Activated T-helper 1 cell treated with anti-CD3 and anti-CD28 coated beads, Interleukin-12 subunit alpha, Interleukin-12 subunit beta, Interleukin-2, Interleukin-4 antibody, amounts not matched to agents 30 ng/mL and 10 ng/mL and 1 ng/mL, durations not matched to agents 14 hours and 24 hours and 36 hours (primary cell): ENCODE results near the gene HOATZ. TPM values are rescaled to one million over a fixed set of nuclear protein-coding genes. Genes with fewer than 3 reads are reported as not detected.
A peak's percentile ranks its signal among the peaks of the same experiment; 100 is the strongest.

Experiments used
- DNase-seq: peaks from one replicate; pipeline ENCODE4 v3.0.0; 2021; ENCODE audit warnings: low spot score
- H3K27ac Mint-ChIP-seq: one replicate; pipeline ENCODE4 v1.8.0; 2021; ENCODE audit warnings: mild to moderate bottlenecking, mixed read lengths
- H3K27me3 Mint-ChIP-seq: one replicate; pipeline ENCODE4 v1.8.0; 2022; ENCODE audit warnings: mild to moderate bottlenecking, moderate library complexity, mixed read lengths; ENCODE audit not compliant: insufficient read depth
- H3K36me3 Mint-ChIP-seq: one replicate; pipeline ENCODE4 v1.8.0; 2021; ENCODE audit warnings: low read depth, mixed read lengths
- H3K4me1 Mint-ChIP-seq: one replicate; pipeline ENCODE4 v1.8.0; 2021; ENCODE audit warnings: low read depth, mixed read lengths
- H3K4me3 Mint-ChIP-seq: one replicate; pipeline ENCODE4 v1.8.0; 2021; ENCODE audit warnings: mild to moderate bottlenecking, moderate library complexity, mixed read lengths
- H3K9me3 Mint-ChIP-seq: one replicate; pipeline ENCODE4 v1.8.0; 2021; ENCODE audit warnings: mixed read lengths
- intact Hi-C: fragments of 100-400 bp; cut with micrococcal nuclease; formaldehyde crosslinking; loops from one replicate; pipeline ENCODE4 v1.15.1; 2024
- total RNA-seq: library from RNA; stranded (reverse); gene quantifications from 2 replicates; pipeline ENCODE4 v1.2.3, GENCODE V29; 2022

Gene HOATZ
- total RNA-seq, 1 donor from 2014 or later, result not detected

GRCh38 chr11:111540114-111540936 is 25.7 kb downstream of the HOATZ start, which contains the start of gene LAYN:
Gene LAYN (plus strand): TSS chr11:111540720. CDS start chr11:111540844, 124 bp downstream.
- DNase-seq, result peak; percentile 24
- Mint-ChIP-seq H3K27ac (peak within 1 kb of the TSS; percentile 84), H3K9me3 (peaks cover 6% of the 10 kb centered on the region), H3K4me1 (peaks cover 48% of the 10 kb centered on the region), H3K27me3 (peaks cover 53% of the 10 kb centered on the region), H3K36me3 (peaks cover 14% of the 10 kb centered on the region), H3K4me3 (peak within 1 kb of the TSS; percentile 77)
- intact Hi-C loops, result no loop called here

GRCh38 chr11:111540937-111541253 is 26.3 kb downstream of the HOATZ start:
- no peak for DNase-seq
- H3K4me3 Mint-ChIP-seq, result peak overlapping the region; percentile 77
- intact Hi-C loops, result no loop called here
- H3K27me3 Mint-ChIP-seq, result peaks cover 49% of the 10 kb centered on the region
- H3K27ac Mint-ChIP-seq, result no peak overlapping the region
- H3K4me1 Mint-ChIP-seq, result peaks cover 48% of the 10 kb centered on the region
- peaks cover 6% of the 10 kb centered on the region for H3K9me3 Mint-ChIP-seq
- H3K36me3 Mint-ChIP-seq, result peaks cover 14% of the 10 kb centered on the region

- intact Hi-C loops, result no loop called here
- DNase-seq, result no peak
- Mint-ChIP-seq H3K36me3 (peaks cover 14% of the 10 kb centered on the region), H3K27me3 (peaks cover 46% of the 10 kb centered on the region), H3K9me3 (peaks cover 6% of the 10 kb centered on the region), H3K4me3 (peak overlapping the region; percentile 77), H3K4me1 (peaks cover 47% of the 10 kb centered on the region), H3K27ac (peak overlapping the region; percentile 11)
Observed at GRCh38 chr11:111541254-111542061, 26.9 kb downstream of the HOATZ start.

- peaks cover 38% of the 10 kb centered on the region for H3K27me3 Mint-ChIP-seq
- peaks cover 34% of the 10 kb centered on the region for H3K4me1 Mint-ChIP-seq
- H3K36me3 Mint-ChIP-seq, result peaks cover 14% of the 10 kb centered on the region
- H3K27ac Mint-ChIP-seq, result no peak overlapping the region
- H3K4me3 Mint-ChIP-seq, result peak overlapping the region; percentile 77
- intact Hi-C loops, result no loop called here
- peaks cover 6% of the 10 kb centered on the region for H3K9me3 Mint-ChIP-seq
- DNase-seq, result no peak
Observed at GRCh38 chr11:111542606-111543275, 28.2 kb downstream of the HOATZ start.

GRCh38 chr11:111548525-111548924 is 33.9 kb downstream of the HOATZ start:
- Mint-ChIP-seq H3K4me3 (no peak overlapping the region), H3K9me3 (no peaks in the 10 kb centered on the region), H3K4me1 (no peaks in the 10 kb centered on the region), H3K27ac (no peak overlapping the region), H3K36me3 (peaks cover 5% of the 10 kb centered on the region), H3K27me3 (peaks cover 17% of the 10 kb centered on the region)
- intact Hi-C loops, result no loop called here
- no peak for DNase-seq

- Mint-ChIP-seq H3K9me3 (no peaks in the 10 kb centered on the region), H3K36me3 (peaks cover 5% of the 10 kb centered on the region), H3K27ac (no peak overlapping the region), H3K4me1 (no peaks in the 10 kb centered on the region), H3K27me3 (peaks cover 13% of the 10 kb centered on the region), H3K4me3 (no peak overlapping the region)
- intact Hi-C loops, result no loop called here
- DNase-seq, result no peak
Observed at GRCh38 chr11:111549196-111549868, 34.8 kb downstream of the HOATZ start.

GRCh38 chr11:111549869-111550203 is 35.3 kb downstream of the HOATZ start:
- intact Hi-C loops, result no loop called here
- H3K4me3 Mint-ChIP-seq, result no peak overlapping the region
- H3K27ac Mint-ChIP-seq, result no peak overlapping the region
- H3K4me1 Mint-ChIP-seq, result no peaks in the 10 kb centered on the region
- DNase-seq, result no peak
- no peaks in the 10 kb centered on the region for H3K9me3 Mint-ChIP-seq
- peaks cover 2% of the 10 kb centered on the region for H3K36me3 Mint-ChIP-seq
- peaks cover 10% of the 10 kb centered on the region for H3K27me3 Mint-ChIP-seq

GRCh38 chr11:111550258-111550657 is 35.7 kb downstream of the HOATZ start:
- H3K27me3 Mint-ChIP-seq, result peaks cover 10% of the 10 kb centered on the region
- H3K9me3 Mint-ChIP-seq, result no peaks in the 10 kb centered on the region
- intact Hi-C loops, result no loop called here
- H3K36me3 Mint-ChIP-seq, result peaks cover 5% of the 10 kb centered on the region
- DNase-seq, result no peak
- H3K27ac Mint-ChIP-seq, result no peak overlapping the region
- no peaks in the 10 kb centered on the region for H3K4me1 Mint-ChIP-seq
- H3K4me3 Mint-ChIP-seq, result no peak overlapping the region

GRCh38 chr11:111554532-111554931 is 40.0 kb downstream of the HOATZ start:
- Mint-ChIP-seq H3K4me3 (no peak overlapping the region), H3K27me3 (peaks cover 5% of the 10 kb centered on the region), H3K9me3 (no peaks in the 10 kb centered on the region), H3K36me3 (peaks cover 7% of the 10 kb centered on the region), H3K4me1 (no peaks in the 10 kb centered on the region), H3K27ac (no peak overlapping the region)
- DNase-seq, result no peak
- intact Hi-C loops, result no loop called here

GRCh38 chr11:111555255-111555654 is 40.7 kb downstream of the HOATZ start:
- peaks cover 7% of the 10 kb centered on the region for H3K36me3 Mint-ChIP-seq
- peaks cover 2% of the 10 kb centered on the region for H3K27me3 Mint-ChIP-seq
- intact Hi-C loops, result no loop called here
- no peak overlapping the region for H3K27ac Mint-ChIP-seq
- no peak overlapping the region for H3K4me3 Mint-ChIP-seq
- H3K4me1 Mint-ChIP-seq, result no peaks in the 10 kb centered on the region
- DNase-seq, result no peak
- no peaks in the 10 kb centered on the region for H3K9me3 Mint-ChIP-seq

GRCh38 chr11:111557425-111558111 is 43.0 kb downstream of the HOATZ start:
- Mint-ChIP-seq H3K27ac (no peak overlapping the region), H3K4me3 (no peak overlapping the region), H3K36me3 (peaks cover 5% of the 10 kb centered on the region), H3K27me3 (no peaks in the 10 kb centered on the region), H3K9me3 (no peaks in the 10 kb centered on the region), H3K4me1 (no peaks in the 10 kb centered on the region)
- intact Hi-C loops, result no loop called here
- no peak for DNase-seq

- no peaks in the 10 kb centered on the region for H3K4me1 Mint-ChIP-seq
- H3K27ac Mint-ChIP-seq, result no peak overlapping the region
- no peaks in the 10 kb centered on the region for H3K27me3 Mint-ChIP-seq
- DNase-seq, result no peak
- no peak overlapping the region for H3K4me3 Mint-ChIP-seq
- H3K9me3 Mint-ChIP-seq, result no peaks in the 10 kb centered on the region
- intact Hi-C loops, result no loop called here
- peaks cover 5% of the 10 kb centered on the region for H3K36me3 Mint-ChIP-seq
Observed at GRCh38 chr11:111559800-111560464, 45.4 kb downstream of the HOATZ start.
